Subcutaneous abdominal adipose tissue (tissue), 5 donors: ENCODE measurements around the gene LMOD1.

Experiments
- H3K27ac ChIP-seq: one replicate; pipeline ENCODE4 v1.7.0; 2013; ENCODE audit warnings: low read depth, mild to moderate bottlenecking, inconsistent platforms, low read length, moderate library complexity
- H3K27me3 ChIP-seq, 5 donors: one replicate each; pipeline ENCODE4 v1.7.0; 2013; ENCODE audit warnings: low read length in 5 of 5, inconsistent platforms in 1 of 5; ENCODE audit not compliant: control insufficient read depth in 5 of 5, insufficient read depth in 4 of 5
- H3K36me3 ChIP-seq, 5 donors: one replicate each; pipeline ENCODE4 v1.7.0; 2013; ENCODE audit warnings: low read length in 5 of 5; ENCODE audit not compliant: control insufficient read depth in 5 of 5, insufficient read depth in 5 of 5
- H3K4me1 ChIP-seq, 5 donors: one replicate each; pipeline ENCODE4 v1.7.0; 2013; ENCODE audit warnings: low read length in 5 of 5, mild to moderate bottlenecking in 3 of 5, moderate library complexity in 1 of 5; ENCODE audit not compliant: control insufficient read depth in 5 of 5, insufficient read depth in 5 of 5
- H3K4me3 ChIP-seq, 5 donors: one replicate each; pipeline ENCODE4 v1.7.0; 2013; ENCODE audit warnings: low read length in 5 of 5, low read depth in 1 of 5
- H3K9ac ChIP-seq, 5 donors: one replicate each; pipeline ENCODE4 v1.7.0; 2013; ENCODE audit warnings: low read length in 5 of 5, mild to moderate bottlenecking in 4 of 5, moderate library complexity in 3 of 5
- H3K9me3 ChIP-seq, 5 donors: one replicate each; pipeline ENCODE4 v1.7.0; 2013; ENCODE audit warnings: low read length in 5 of 5; ENCODE audit not compliant: control insufficient read depth in 5 of 5
- donor health status: healthy.
- donor health status: healthy.
- donor health status: healthy.
- donor health status: healthy.
- donor health status: healthy.

The LMOD1 gene

DNA sequence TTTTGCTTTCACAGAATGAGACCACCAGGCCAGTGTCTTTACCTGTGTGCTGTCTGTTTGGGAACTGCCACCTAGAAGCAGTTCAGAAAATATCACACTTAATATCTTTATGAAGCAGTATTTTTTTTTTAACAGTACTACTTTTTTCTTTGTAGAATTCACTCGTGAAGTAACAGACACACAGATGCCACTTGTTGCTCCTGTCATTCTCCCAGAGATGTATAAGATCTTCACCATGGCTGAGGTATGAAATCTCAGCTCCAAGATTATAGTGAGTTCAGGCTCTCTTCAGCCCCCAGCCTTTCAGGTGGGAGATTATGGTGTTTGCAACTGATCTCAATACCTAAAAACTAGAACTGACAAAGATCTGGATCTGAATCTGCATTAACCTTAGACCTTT, 94.4 kb downstream of the LMOD1 start:
- Histone ChIP-seq H3K4me3 (no peak overlapping the region), H3K27me3 (no peaks in the 10 kb centered on the region), H3K9ac (no peak overlapping the region), H3K4me1 (peaks cover 0 to 25% (median 0%) of the 10 kb centered on the region in 5 donors), H3K9me3 (no peaks in the 10 kb centered on the region), H3K36me3 (peaks cover 53 to 80% (median 62%) of the 10 kb centered on the region in 5 donors), H3K27ac (no peak overlapping the region)

DNA sequence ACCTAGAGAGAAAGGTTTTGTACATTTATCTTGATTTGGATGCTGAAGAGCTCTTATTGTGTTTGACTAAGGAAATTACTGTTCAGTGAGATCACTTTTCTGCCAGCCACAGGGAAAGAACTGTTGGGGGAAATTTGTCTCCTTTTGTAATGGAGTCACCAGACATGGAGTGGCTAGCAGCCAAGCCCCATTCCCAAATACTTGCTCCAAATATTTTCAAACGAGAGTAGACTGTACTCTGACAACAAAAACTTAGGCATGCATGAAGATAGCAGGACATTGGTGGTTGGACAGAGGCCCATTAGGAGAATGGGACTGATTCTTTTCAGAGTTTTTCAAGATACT, 96.3 kb downstream of the LMOD1 start:
- H3K36me3 ChIP-seq, result peaks cover 40 to 61% (median 44%) of the 10 kb centered on the region in 5 donors
- H3K9me3 ChIP-seq, result no peaks in the 10 kb centered on the region
- peak overlapping the region; percentile 64 for H3K27ac ChIP-seq
- no peaks in the 10 kb centered on the region for H3K27me3 ChIP-seq
- H3K4me3 ChIP-seq, result no peak overlapping the region
- H3K4me1 ChIP-seq, result peaks cover 0 to 26% (median 0%) of the 10 kb centered on the region in 5 donors
- peak overlapping the region in 1 of 5 donors; percentile 20 for H3K9ac ChIP-seq

DNA sequence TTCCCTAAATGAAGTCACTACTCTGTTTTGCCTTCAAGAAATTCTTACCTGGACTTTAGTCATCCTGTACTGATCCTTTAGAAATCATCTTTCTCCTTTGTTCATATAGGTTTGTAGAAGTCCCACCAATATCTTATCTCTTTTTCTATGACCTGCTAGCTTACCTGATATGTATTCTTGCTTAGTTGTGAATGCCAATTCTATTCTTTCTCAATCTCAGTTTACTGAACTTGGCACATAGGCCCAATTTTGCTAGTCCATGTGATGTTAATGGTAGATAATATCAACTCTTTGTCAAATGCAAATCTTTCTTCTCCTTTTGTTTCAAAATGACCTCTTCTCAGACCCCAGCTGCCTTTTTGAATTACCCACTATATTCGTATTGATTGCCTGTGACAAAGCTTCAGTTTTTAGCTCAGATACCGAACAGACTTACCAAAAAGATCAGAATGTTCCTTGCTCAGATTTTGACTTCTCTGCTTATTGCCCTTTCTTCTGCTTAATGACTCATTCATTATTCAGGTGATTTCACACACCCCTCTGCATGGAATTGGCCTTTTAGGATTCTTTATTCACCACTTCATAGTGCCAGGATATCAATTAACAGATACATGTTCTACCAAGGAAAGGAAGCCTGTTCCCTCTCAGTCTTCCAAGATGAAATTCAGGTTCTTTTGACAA, 96.8 kb downstream of the LMOD1 start:
- H3K36me3 ChIP-seq, result peaks cover 36 to 56% (median 39%) of the 10 kb centered on the region in 5 donors
- H3K27ac ChIP-seq, result peak overlapping the region; percentile 64
- H3K9ac ChIP-seq, result no peak overlapping the region
- no peaks in the 10 kb centered on the region for H3K9me3 ChIP-seq
- peaks cover 0 to 26% (median 0%) of the 10 kb centered on the region in 5 donors for H3K4me1 ChIP-seq
- H3K27me3 ChIP-seq, result no peaks in the 10 kb centered on the region
- no peak overlapping the region for H3K4me3 ChIP-seq

DNA sequence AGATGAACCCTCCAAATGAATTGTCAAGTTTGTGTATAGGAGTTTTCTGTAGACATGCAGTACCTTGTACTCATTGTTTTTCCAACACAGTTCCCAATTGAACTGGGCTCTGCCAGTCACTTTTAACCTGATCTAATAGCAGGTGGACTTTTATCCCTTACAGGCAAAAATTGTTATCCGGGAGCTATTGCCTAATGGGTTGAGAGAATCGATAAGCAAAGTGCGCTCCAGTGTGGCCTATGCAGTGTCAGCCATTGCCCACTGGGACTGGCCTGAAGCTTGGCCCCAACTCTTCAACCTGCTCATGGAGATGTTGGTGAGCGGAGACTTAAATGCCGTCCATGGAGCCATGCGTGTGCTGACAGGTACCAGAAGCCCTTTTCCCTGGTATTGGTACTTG, 98.1 kb downstream of the LMOD1 start:
- peaks cover 25 to 43% (median 32%) of the 10 kb centered on the region in 5 donors for H3K36me3 ChIP-seq
- no peak overlapping the region for H3K27ac ChIP-seq

DNA sequence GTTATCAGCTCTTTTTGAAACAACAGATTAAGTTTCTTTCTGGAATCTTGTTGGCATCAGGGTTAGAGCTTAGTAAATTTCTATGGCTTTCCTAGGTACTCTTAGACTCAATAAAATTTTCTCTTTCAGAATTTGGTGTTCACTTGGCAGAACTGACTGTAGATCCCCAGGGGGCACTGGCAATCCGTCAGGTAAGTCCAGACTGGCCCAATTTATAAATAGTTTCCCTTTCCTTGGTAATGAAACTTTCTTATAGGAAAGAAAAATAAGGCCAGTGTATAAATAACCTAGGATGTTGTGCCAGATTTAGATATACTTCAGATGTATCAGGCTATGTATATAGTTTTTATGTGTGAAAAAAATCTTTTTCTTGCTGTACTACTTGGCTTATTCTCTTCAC, 99.2 kb downstream of the LMOD1 start:
- H3K4me3 ChIP-seq, result no peak overlapping the region
- peaks cover 15 to 32% (median 24%) of the 10 kb centered on the region in 5 donors for H3K36me3 ChIP-seq
- H3K9me3 ChIP-seq, result no peaks in the 10 kb centered on the region
- peaks cover 0 to 26% (median 0%) of the 10 kb centered on the region in 5 donors for H3K4me1 ChIP-seq
- H3K27ac ChIP-seq, result no peak overlapping the region
- no peaks in the 10 kb centered on the region for H3K27me3 ChIP-seq
- no peak overlapping the region for H3K9ac ChIP-seq

More for the DNA sequence above, 98.1 kb downstream of the LMOD1 start:
- no peaks in the 10 kb centered on the region for H3K27me3 ChIP-seq
- no peak overlapping the region for H3K4me3 ChIP-seq
- H3K4me1 ChIP-seq, result peaks cover 0 to 26% (median 0%) of the 10 kb centered on the region in 5 donors
- H3K9me3 ChIP-seq, result no peaks in the 10 kb centered on the region
- no peak overlapping the region for H3K9ac ChIP-seq
